ENCODE measurements around the gene MAP1LC3A.

- TF ChIP-seq CTCF (IDR thresholded peaks at IDR 0.05 in 2 of 3, conservative IDR thresholded peaks at IDR 0.05 in 1 of 3; ENCODE audit: borderline replicate concordance in 1 of 3, insufficient read depth in 1 of 3, low read depth in 2 of 3, low read length in 2 of 3), result no peak
- TF ChIP-seq ATF3 (IDR thresholded peaks at IDR 0.05), result no peak
- TF ChIP-seq POLR2AphosphoS5 (IDR thresholded peaks at IDR 0.05; ENCODE audit: low read depth, low read length), result no peak
These were observed 14.3 kb upstream of the MAP1LC3A start for GRCh38 chr20:34544109-34544796.
